ENCODE measurements around the gene LYPLA2.
A peak's percentile ranks its signal among the peaks of the same experiment; 100 is the strongest.
"Not testable (repeated sequence)": the region's sequence is repeated elsewhere in the genome, so short reads cannot be mapped to it uniquely, and the experiment has no call there.

LYPLA2 gene

GRCh38 chr1:23779826-23780371 is 11.0 kb upstream of the LYPLA2 start:
- DNase-seq = no peak

GRCh38 chr1:23783141-23783540 is 7.8 kb upstream of the LYPLA2 start:
- DNase-seq = not testable (repeated sequence)

GRCh38 chr1:23784846-23785245 is 6.1 kb upstream of the LYPLA2 start:
- no peak for DNase-seq

GRCh38 chr1:23787701-23788100 is 3.2 kb upstream of the LYPLA2 start:
- no peak for DNase-seq

- DNase-seq = no peak
Observed at GRCh38 chr1:23788695-23789094, 2.2 kb upstream of the LYPLA2 start.

- peak; percentile 14 for DNase-seq
Observed at GRCh38 chr1:23791516-23792047, 637 bp downstream of the LYPLA2 start.

- no peak for DNase-seq
Observed at GRCh38 chr1:23792151-23792945, 1.4 kb downstream of the LYPLA2 start.

- DNase-seq = peak; percentile 14
Observed at GRCh38 chr1:23793018-23793781, 2.3 kb downstream of the LYPLA2 start.

GRCh38 chr1:23793861-23794731 is 3.2 kb downstream of the LYPLA2 start:
- no peak for DNase-seq

GRCh38 chr1:23794732-23795182 is 3.8 kb downstream of the LYPLA2 start:
- not testable (repeated sequence) for DNase-seq

- DNase-seq = no peak
Observed at GRCh38 chr1:23795676-23796465, 4.9 kb downstream of the LYPLA2 start.

- no peak for DNase-seq
Observed at GRCh38 chr1:23796466-23797271, 5.7 kb downstream of the LYPLA2 start.

- DNase-seq = no peak
Observed at GRCh38 chr1:23797478-23798448, 6.8 kb downstream of the LYPLA2 start.

- DNase-seq = no peak
Observed at GRCh38 chr1:23798662-23799142, 7.8 kb downstream of the LYPLA2 start.

GRCh38 chr1:23799255-23799569 is 8.3 kb downstream of the LYPLA2 start:
- DNase-seq = no peak

- peak; percentile 12 for DNase-seq
Observed at GRCh38 chr1:23799570-23800399, 8.8 kb downstream of the LYPLA2 start.

- DNase-seq = peak; percentile 97
Observed at GRCh38 chr1:23800400-23801337, 9.7 kb downstream of the LYPLA2 start, which contains the start of gene GALE. TSS of gene GALE (minus strand) at chr1:23800754. CDS start at chr1:23799007, 1,747 bp downstream.
